Measurements from ENCODE around the gene PXMP4.

DNA sequence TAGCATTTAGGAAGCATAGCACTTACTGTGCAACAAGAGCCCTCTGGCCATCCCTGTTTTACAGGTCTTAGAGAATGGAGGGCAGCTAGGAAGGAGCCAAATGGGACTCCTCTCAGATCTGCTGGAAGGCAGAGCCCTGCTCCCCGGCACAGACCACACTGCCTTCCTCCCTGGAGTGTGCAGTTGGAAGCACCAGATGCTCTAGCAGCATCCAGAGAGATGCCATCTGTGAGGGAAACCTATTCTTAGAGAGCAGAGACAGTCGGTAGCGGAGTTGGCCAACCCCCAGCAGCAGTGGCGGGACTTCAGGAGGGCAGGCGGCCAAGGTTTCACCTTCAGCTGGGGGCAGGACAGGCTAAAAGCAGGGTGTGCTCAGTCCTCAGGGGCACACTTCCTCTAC, 17.2 kb downstream of the PXMP4 start:
- TF ChIP-seq JUNB (IDR thresholded peaks at IDR 0.05) = no peak
- TF ChIP-seq, protein P1, sequence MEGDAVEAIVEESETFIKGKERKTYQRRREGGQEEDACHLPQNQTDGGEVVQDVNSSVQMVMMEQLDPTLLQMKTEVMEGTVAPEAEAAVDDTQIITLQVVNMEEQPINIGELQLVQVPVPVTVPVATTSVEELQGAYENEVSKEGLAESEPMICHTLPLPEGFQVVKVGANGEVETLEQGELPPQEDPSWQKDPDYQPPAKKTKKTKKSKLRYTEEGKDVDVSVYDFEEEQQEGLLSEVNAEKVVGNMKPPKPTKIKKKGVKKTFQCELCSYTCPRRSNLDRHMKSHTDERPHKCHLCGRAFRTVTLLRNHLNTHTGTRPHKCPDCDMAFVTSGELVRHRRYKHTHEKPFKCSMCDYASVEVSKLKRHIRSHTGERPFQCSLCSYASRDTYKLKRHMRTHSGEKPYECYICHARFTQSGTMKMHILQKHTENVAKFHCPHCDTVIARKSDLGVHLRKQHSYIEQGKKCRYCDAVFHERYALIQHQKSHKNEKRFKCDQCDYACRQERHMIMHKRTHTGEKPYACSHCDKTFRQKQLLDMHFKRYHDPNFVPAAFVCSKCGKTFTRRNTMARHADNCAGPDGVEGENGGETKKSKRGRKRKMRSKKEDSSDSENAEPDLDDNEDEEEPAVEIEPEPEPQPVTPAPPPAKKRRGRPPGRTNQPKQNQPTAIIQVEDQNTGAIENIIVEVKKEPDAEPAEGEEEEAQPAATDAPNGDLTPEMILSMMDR (IDR thresholded peaks at IDR 0.05) = no peak

Data from A549 (cell line).